Left lobe of liver (tissue), 2 donors: Measurements from ENCODE around the gene BIRC5. TPM values are rescaled to one million over a fixed set of nuclear protein-coding genes. Genes with fewer than 3 reads are reported as not detected.

Experiments
- ATAC-seq: fragments of 200-7000 bp; cut with Tn5 transposase; one replicate; pipeline ENCODE4 v1.9.1; 2020; ENCODE audit warnings: mild to moderate bottlenecking, moderate library complexity
- DNase-seq: peaks from one replicate; pipeline ENCODE4 v3.0.0-alpha.2; 2020; ENCODE audit warnings: low spot score
- total RNA-seq: library from RNA; stranded (reverse); gene quantifications from one replicate; pipeline ENCODE4 v1.2.1, GENCODE V29; 2021
- donor health status: DM: no; HTN: no; CAD: no; lungs with moderate emphysema.
- donor health status: DM: no; HTN: yes; CAD: no.

BIRC5 gene
- total RNA-seq, 1 donor from 2014 or later = 0.88 TPM

GRCh38 chr17:78255029-78255656 is 41.1 kb downstream of the BIRC5 start:
- ATAC-seq (no peak), DNase-seq (no peak)

GRCh38 chr17:78255953-78256706 is 42.1 kb downstream of the BIRC5 start:
- ATAC-seq = no peak
- no peak for DNase-seq

- DNase-seq = no peak
- ATAC-seq = no peak
Observed at GRCh38 chr17:78256707-78257591, 42.9 kb downstream of the BIRC5 start.

- DNase-seq (no peak), ATAC-seq (no peak)
Observed at GRCh38 chr17:78257810-78258322, 43.8 kb downstream of the BIRC5 start.

GRCh38 chr17:78258323-78259191 is 44.5 kb downstream of the BIRC5 start:
- DNase-seq = no peak
- no peak for ATAC-seq

- ATAC-seq (no peak), DNase-seq (no peak)
Observed at GRCh38 chr17:78259192-78259554, 45.1 kb downstream of the BIRC5 start.

- no peak for DNase-seq
- peak; percentile 13 for ATAC-seq
Observed at GRCh38 chr17:78263063-78263735, 49.1 kb downstream of the BIRC5 start.

GRCh38 chr17:78263736-78264340 is 49.8 kb downstream of the BIRC5 start:
- ATAC-seq = no peak
- peak; percentile 45 for DNase-seq

- ATAC-seq (no peak), DNase-seq (no peak)
Observed at GRCh38 chr17:78264590-78264989, 50.5 kb downstream of the BIRC5 start.

GRCh38 chr17:78265121-78265520 is 51.1 kb downstream of the BIRC5 start:
- DNase-seq (peak; percentile 44), ATAC-seq (no peak)

GRCh38 chr17:78266231-78266631 is 52.2 kb downstream of the BIRC5 start:
- DNase-seq (no peak), ATAC-seq (no peak)

GRCh38 chr17:78266771-78267170 is 52.7 kb downstream of the BIRC5 start:
- DNase-seq (peak; percentile 43), ATAC-seq (no peak)

GRCh38 chr17:78267253-78268073 is 53.4 kb downstream of the BIRC5 start:
- DNase-seq (peak; percentile 43), ATAC-seq (no peak)

- DNase-seq (peak; percentile 43), ATAC-seq (no peak)
Observed at GRCh38 chr17:78268191-78268874, 54.3 kb downstream of the BIRC5 start.

GRCh38 chr17:78268951-78269905 is 55.2 kb downstream of the BIRC5 start:
- no peak for ATAC-seq

GRCh38 chr17:78269955-78270381 is 55.9 kb downstream of the BIRC5 start:
- ATAC-seq (no peak), DNase-seq (no peak)

More at GRCh38 chr17:78268951-78269905, 55.2 kb downstream of the BIRC5 start:
- peak; percentile 43 for DNase-seq
